ENCODE measurements around the gene NR0B2.
"Not testable (repeated sequence)": the region's sequence is repeated elsewhere in the genome, so short reads cannot be mapped to it uniquely, and the experiment has no call there.

Gene NR0B2, protein sequence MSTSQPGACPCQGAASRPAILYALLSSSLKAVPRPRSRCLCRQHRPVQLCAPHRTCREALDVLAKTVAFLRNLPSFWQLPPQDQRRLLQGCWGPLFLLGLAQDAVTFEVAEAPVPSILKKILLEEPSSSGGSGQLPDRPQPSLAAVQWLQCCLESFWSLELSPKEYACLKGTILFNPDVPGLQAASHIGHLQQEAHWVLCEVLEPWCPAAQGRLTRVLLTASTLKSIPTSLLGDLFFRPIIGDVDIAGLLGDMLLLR

DNA sequence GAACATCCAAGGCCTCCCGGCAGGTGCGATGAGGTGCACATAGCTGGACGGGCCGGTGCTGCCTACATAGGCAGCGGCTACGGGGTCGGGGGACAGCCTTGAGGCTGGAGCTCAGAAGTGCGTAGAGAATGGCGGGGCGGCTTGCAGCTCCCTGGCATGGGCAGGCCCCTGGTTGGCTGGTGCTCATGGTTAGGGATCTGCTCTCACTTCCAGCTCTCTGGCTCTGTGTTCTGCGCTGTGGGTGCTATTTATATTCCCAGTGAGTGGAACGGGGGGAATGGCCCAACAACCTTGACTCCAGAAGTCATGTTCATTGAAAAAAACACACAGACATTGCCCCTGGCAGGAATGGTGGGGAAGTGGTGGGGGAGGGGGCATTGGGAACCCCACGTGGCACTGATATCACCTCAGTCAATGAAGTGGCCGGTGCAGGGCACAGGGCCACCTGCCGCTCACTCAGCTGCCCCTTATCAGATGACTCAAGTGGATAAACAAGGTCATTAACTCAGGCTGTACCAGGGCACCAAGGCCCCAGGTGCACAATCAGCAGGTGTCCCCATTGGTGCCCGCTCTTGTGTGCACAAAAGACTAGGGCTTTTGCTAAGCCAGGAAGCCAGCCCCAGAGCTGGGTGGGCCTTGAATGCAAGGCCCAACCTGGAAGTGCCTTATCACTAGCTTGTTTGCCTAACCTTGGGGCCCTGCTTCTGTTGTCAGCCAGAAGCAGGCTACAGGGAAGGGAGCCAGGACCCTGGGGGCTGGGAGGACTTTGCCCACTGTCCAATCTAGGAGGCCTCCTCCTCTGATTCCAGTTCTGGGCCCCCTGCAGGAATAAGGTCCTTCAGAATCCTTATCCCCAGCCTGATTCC, at the start of gene NR0B2:
NR0B2 (minus strand) TSS at position 222 of the 866 bp plus-strand sequence; CDS start at position 187, 35 bp downstream.
- no peak for DNase-seq (ENCODE audit: low read depth in 2 of 2)

DNA sequence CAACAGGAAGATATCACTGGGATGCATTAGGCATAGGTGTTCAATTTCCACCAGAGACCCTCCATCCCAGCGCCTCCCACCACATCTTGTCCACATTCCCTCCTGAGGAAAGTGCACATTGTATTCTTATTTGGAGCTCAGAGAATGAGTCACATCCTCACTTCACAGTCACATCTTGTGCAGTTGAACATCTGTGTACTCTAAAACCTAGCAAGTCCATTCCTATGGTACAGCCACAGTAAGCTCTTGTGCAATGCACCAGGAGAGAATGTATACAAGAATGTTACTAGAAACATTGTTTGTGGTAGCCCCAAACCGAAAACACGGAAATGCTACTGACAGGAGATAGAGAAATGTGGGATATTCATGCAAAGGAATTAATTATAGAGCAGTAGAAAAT, 48.1 kb upstream of the NR0B2 start:
- peak; percentile 94 to 95 for DNase-seq (ENCODE audit: low read depth in 2 of 2)

DNA sequence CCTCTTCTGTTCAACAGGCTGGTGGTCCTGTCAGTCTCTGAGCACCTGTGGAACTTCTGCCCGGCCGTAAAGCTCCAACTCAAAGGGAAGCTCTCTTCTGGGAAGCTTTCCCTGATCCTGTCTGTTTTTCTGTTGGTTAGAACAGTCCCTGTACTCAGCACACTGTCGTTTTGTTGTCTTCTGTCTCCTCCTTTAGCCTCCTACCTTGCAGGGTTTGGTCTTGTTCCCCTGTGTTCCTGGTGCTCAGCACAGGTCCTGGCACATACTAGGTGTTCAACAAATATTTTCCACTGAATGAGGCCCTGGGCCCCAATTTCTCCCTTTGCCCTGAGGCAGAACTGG, 46.8 kb upstream of the NR0B2 start:
- DNase-seq (ENCODE audit: low read depth in 2 of 2): no peak

DNA sequence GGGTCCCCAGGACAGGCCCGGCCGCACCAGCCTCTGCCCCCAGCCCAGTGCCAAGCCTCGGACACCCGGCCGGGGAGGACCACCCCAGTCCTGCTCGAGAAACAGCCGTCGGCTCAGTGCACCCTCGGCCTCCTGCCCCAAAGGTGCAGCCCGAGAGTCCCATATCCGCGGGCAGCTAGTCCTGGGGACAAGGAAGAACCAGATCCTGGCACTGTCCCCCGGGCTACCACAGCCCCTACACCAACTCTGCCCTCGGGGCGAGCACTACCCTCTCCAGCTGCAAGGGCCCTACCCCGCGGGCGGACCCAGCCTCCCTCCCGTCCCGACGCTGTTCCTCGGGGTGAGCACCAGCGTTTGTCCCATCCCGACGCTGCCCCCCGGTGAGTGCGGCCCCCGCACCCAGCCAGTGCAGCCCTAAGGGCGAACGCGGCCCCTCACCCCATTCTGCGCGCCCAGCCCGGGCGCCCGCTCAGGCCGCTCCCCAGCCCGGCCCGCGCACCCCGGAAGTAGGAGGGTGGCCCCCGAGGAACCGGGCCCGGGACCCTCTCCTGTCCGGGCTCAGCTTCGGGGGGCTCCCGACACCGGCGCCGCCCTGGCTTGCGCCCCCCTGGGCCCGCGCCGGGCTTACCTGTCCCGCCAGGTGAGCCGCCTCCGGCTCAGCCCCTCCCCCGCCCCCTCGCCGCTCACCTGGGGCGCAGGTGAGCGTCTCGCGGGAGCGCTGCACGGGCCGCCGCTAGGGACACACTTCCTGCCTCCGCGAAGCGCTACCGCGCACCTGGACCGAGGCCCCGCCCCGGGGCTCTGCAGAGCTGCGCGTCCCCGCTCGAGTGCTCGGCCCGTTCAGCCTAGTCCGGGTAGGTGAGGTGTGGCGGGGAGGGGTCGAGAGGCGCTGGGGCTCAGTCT, 46.2 kb upstream of the NR0B2 start, which contains the start of gene KDF1:
KDF1 (minus strand) TSS at position 747 of the 903 bp plus-strand sequence. CDS start 8,088 bp downstream, outside the sequence.
- DNase-seq (ENCODE audit: low read depth in 2 of 2): no peak

DNA sequence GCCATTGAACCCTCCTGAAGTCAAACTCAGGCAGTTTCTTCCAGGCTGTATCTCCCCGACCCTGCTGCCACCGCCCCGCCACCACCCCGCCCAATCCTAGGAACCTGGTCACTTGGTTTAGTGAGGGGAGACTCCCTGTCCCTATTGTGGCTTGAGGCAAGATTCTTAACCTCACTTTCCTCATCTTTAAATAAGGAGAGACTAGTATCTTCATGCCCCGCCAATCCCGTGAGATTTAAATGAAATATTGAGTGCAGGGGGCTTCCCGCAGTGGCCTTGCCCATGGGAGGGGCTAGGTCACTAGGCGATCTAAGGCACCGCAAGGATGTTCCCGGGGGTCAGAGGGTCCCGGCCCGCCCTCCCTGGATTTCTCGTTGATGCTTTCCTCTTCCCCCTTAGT, 45.5 kb upstream of the NR0B2 start:
- no peak for DNase-seq (ENCODE audit: low read depth in 2 of 2)

DNA sequence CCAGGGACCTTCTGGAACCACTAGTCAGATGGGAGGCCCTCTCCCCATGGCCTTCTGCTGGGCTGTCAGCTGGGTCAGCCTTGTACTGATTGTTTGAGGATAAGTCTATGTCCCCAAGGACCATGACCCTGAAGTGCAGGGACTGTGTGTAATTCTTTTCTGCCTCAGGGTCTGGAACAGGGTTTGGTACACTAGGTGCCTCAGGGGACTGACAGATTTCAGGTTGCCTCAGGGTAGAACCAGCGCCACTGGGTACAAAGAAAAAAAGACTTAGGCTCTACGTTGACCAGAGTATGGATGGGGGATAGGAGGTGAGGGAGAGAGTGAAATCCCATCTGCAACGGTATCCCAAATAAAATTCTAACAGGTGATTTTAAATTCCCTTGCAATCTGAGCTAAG, 43.5 kb upstream of the NR0B2 start:
- DNase-seq (ENCODE audit: low read depth in 2 of 2): no peak

DNA sequence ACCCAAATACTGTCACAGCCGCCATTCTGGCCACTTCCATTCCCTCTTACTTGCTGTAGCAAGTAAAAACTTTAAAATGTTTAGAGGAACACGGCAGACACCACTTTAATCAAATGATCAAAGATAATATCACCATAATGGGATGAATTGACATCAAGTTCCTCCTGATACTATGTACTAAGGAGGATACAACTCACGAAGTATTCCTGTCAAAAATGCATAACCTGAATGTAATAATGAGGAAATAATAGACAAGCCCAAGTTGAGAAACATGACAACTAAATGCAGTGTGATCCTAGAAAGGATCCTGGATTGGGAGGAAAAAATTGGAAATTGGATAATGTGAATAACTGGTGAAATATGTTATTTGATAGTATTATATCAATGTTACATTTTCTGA, 42.5 kb upstream of the NR0B2 start:
- no peak for DNase-seq (ENCODE audit: low read depth in 2 of 2)

DNA sequence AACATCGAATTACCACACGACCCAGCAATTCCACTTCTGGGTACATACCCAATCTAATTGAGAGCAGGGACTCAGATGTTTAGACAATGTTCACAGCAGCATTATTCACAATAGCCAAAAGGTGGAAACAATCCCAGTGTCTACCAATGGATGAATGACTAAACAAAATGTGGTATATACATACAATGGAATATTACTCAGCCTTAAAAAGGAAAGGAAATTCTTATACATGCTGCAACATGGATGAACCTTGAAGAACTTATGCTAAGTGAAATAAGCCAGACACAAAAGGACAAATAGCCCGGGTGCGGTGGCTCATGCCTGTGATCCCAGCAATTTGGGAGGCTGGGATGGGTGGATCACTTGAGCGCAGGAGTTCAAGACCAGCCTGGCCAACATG, 39.6 kb upstream of the NR0B2 start:
- no peak for DNase-seq (ENCODE audit: low read depth in 2 of 2)

DNA sequence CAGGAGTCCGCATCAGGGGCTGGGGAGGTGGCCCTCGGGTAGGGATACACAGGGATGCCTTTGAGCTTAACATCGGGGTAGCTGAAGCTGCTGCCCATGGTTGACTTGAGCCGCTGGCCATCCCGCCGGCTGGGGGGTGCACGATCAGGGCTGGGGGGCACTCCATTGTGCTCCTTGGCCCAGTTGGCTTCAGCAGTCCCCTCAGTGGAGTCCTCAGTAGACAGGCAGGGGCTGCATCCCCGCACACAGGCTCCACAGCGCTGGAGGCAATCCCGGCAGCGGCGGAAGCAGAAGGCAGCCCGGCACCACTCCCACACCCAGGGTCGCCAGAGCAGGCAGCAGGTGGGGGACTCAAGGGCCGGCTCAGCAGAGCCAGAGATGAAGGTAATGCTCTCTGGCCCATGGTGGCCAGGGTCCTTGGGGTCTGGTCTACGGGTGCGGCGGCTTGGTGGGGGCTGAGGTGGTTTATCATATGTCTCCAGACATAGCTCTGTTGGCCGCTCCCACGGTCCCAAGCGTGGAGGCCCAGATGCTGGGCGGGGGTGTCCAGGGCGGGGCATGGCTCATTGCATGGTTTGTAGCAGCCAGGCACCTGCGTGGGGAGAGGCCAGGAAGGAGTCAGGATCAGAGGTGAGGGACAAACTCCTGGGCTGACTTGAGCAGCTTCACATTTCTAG, 38.2 kb upstream of the NR0B2 start:
- no peak for DNase-seq (ENCODE audit: low read depth in 2 of 2)

DNA sequence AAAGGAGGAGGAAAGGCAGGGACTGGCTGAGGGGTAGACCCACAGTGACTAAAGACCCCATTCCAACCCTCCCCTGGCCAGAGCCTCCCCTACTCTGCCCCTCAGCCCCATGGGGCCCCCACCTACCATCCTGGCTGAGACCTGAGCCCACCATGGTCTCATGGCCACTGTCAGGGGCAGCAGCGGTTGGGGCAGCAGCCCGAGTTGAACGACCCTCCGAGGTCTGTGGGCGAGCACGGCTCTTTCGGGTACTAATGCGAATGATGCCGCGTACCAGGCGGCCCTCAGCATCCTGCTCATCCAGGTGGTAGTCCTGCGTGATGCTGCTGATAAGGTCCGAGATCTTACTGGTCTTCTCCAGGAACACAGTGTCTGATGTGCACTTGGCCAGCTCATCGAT, 37.4 kb upstream of the NR0B2 start:
- DNase-seq (ENCODE audit: low read depth in 2 of 2): no peak

DNA sequence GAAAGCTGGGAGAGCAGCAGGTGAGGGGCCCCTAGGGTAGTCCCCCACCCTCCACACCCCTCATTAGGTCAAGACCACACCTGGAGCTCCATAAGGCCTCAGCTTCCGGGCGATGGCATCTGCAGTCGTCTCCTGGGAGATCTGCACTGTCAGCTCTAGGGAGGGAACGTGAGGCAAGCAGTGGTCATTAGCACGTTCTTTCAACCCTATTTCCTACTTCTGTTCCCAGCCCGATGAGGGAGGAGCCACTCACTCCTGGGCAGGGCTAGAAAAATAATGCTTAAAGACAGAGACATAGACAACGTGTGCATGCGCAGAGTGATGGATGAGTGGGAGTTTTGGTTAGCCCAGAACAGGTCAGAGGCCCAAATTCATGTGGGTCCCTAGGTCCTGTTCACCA, 36.8 kb upstream of the NR0B2 start:
- no peak for DNase-seq (ENCODE audit: low read depth in 2 of 2)

DNA sequence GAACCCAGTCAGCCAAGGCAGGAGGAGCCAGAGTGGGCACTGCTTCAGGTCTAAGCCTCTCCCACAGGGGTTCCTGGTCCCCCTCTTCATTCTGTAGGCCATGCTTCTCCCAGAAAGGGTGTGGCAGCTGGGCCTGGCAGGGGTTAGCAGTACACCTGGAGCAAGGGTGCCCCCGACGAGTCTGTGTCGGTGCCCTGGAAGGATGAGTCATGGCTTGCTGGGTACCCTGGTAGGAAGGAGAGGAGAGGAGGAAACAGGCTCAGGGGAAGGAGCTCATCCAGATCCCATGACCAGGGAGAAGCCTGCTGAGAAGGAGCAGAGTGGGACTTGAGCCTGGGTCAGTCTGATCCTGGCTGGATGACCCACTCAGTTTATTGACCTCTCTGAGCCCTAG, 36.1 kb upstream of the NR0B2 start:
- no peak for DNase-seq (ENCODE audit: low read depth in 2 of 2)

DNA sequence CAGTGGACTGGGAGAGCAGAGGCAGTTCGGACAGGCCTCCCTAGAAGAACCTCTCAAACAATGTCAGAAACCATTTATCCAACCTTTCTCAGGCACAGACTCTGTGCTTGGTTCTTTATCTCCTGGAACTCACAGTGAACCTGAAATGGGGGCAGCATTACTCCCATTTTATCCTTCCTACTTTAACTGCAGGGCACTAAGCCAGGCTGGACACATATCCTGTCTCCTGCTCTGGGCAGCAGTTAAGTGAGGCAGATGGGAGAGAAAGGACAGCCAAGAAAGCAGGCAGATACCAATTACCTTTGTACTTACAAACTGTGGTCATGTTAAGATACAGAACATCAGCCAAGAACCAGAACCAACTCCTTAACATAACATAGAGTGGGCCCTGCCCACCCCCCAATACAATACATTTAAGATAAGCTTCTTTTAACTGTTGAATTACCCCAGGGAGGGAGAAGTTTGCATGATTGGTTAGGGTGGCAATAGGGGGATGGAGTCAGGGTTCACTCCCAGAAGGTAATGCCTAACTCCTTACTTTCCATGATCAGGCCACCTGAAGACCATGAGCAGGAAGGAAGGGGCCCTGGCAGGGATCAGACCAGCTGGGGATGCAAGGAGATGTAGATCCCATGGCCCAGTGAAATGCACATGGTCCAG, 35.6 kb upstream of the NR0B2 start:
- no peak for DNase-seq (ENCODE audit: low read depth in 2 of 2)

DNA sequence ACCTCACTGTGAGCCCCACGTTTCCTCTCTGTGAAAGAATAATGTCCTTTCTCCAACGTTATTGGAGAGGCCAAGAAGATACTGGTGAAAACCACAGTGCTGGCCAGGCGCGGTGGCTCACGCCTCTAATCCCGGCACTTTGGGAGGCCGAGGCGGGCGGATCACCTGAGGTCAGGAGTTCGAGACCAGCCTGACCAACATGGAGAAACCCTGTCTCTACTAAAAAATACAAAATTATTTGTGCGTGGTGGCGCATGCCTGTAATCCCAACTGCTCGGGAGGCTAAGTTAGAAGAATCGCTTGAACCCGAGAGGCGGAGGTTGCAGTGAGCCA, 34.9 kb upstream of the NR0B2 start:
- DNase-seq (ENCODE audit: low read depth in 2 of 2): not testable (repeated sequence)

DNA sequence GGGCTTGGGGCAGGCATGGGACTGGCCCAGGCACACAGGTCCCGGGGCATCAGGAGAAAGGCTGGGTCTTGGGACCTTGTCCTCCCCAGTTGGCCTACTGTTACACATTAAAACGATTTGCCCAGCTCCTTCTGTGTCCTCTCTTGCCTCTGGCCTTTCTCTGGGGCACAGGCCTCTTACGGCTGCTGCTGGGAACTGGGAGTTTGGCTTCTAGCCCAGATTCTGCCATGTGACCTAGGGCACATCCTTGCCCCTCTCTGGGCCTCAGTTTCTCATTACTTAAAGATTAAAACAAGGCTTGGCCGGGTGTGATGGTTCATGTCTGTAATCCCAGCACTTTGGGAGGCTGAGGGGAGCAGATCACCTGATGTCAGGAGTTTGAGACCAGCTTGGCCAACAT, 32.5 kb upstream of the NR0B2 start:
- no peak for DNase-seq (ENCODE audit: low read depth in 2 of 2)

DNA sequence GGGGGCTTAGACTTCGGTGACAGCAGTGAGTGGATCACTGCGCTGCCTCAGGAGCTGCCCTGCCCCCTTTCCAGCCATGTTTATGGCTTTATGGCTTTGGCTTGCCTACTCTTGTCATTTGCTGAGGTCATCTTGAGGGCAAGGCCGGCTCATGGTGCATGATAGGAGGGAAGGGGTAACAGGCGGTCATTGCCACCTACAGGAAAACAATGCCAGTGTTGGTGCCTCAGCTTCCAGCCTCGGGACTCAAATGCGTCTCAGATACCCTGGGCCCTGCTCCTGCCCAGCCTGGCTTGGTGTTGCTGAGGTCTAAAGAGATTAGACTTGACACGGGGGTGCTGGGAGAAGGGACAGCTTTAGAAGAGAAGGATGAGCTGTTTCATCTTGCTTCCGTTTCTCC, 32.0 kb upstream of the NR0B2 start:
- DNase-seq (ENCODE audit: low read depth in 2 of 2): no peak

DNA sequence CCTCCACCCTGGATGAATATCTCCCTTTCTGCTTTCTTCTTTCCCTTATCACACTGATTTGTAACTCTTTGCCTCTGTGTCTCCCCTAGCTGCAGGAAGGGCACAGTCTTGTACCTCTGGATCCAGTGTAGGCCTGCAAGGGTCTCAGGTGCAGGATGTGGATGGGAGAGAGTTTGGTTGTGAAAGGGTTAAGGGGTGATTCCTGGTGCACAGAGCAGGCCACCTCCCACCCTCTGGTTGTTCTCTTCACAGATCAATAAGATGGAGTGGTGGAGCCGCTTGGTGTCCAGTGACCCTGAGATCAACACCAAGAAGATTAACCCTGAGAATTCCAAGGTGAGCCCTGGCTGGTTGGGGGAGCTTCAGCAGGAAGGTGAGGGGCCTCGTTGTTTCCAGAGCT, 31.4 kb upstream of the NR0B2 start:
- no peak for DNase-seq (ENCODE audit: low read depth in 2 of 2)

DNA sequence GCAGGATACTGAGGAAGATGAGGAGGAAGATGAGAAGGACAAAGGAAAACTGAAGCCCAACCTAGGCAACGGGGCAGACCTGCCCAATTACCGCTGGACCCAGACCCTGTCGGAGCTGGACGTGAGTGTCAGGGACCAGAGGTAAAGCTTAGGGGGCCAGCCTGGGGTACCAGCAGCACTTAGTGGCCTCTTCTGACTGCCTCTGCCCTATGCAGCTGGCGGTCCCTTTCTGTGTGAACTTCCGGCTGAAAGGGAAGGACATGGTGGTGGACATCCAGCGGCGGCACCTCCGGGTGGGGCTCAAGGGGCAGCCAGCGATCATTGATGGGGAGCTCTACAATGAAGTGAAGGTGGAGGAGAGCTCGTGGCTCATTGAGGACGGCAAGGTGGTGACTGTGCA, 28.9 kb upstream of the NR0B2 start:
- DNase-seq (ENCODE audit: low read depth in 2 of 2): no peak

DNA sequence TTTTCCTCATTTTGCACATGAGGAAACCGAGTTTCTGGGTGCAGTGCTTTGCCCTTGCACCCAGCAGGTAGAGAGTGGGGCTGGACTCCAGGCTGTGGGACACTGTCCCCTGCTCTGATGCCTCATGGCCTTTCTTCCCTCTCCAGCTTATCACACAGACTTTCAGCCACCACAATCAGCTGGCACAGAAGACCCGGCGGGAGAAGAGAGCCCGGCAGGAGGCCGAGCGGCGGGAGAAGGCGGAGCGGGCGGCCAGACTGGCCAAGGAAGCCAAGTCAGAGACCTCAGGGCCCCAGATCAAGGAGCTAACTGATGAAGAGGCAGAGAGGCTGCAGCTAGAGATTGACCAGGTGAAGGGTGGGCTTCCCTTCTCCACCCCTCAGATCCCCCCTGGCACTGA, 27.5 kb upstream of the NR0B2 start:
- no peak for DNase-seq (ENCODE audit: low read depth in 2 of 2)

DNA sequence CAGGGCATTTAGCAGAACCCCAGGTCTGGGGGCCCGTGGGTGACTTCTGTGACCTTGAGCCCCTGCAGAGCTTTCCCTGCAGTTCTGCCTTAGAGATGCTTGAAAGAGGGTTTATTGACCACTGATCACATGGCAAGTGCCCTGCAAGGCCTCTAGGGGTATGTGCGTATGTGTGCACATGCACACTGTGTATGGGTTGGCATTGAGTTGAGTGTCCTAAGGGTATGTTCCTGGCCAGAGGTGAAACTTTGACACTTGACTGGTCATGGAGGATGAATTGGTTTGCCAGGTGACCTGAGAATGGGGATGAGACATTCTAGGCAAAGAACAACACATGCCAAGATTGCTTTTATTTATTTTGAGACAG, 24.9 kb upstream of the NR0B2 start:
- no peak for DNase-seq (ENCODE audit: low read depth in 2 of 2)

DNA sequence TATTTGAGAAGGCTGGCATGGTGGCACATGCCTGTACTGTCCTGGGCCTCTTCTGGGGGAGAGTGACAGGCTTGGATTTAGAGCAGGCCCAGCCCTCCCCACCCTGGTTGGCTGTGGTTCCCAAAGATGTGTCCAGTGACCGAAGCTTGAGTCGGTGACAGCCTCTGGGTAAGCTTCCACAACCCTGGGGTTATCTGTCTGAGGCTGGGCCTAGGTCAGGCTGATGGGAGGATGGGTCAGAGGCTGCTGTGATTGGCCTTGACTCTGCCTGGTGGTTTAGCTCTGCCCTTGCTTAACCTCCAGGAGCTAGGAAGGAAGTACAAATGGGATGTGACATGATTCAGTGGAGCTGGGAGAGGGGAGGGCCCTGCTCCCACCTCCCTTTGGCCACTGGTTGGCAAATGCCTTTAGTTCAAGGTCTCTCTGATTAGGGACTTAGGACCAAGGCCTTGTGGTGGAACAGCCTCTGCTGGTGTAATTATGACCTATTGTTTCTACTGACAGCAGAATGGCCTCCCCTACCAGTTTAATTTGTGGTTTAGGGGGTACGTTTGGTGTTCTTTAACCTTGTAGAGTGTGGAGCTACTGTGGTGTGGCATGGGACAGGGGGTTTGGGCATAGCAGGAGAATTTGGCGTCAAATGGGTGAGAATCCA, 24.4 kb upstream of the NR0B2 start:
- DNase-seq (ENCODE audit: low read depth in 2 of 2): no peak
